Retinal pigment epithelial cell (primary cell): ENCODE data around the gene HDAC9.

Experiments
- DNase-seq: peaks from one replicate; pipeline ENCODE4 v3.0.0-alpha.2; 2010; ENCODE audit warnings: low read depth
- H3K4me3 ChIP-seq: 2 replicates; pipeline ENCODE4 v1.5.1; 2011; ENCODE audit warnings: mild to moderate bottlenecking, low read length, control low read depth, moderate library complexity
- TF ChIP-seq, protein P1 (sequence below): conservative IDR thresholded peaks from 2 replicates; pipeline ENCODE4 v1.5.1; 2011; ENCODE audit warnings: low read depth, low read length, control low read depth, inconsistent platforms

The HDAC9 gene

DNA sequence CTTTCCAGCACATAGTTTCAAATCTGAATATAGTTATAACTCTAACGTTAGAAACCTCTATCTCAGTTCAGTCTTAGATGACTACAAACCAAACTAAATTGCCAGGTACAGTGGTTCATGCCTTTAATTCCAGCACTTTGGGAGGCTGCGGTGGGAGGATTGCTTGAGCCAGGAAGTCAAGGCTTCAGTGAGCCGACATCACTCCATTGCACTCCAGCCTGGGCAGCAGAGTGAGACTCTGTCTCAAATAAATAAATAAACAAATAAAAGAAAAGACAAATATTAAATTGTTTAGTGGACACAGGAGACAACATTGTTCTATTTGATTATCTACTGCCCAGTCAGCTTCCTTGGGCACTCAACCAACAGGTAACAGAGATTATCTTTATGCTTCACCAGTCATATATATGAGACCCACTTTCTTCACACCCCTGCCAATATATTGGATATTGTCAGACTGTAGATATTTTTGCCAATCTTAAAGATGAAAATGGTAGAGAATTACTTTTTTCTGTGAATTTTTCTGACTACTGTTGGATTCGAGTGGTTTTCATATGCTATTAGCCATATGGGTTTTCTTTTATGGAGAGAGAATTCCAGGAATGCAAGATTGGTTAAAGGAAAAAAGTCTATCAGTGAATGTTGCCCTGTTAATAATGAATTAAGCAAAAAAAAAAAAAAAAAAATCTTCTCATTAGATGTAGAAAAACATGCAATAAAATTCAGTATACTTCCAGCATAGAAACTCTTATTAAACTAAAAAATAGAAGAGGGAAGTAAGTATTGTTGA, 16.0 kb downstream of the HDAC9 start:
- no peak for DNase-seq
- TF ChIP-seq, protein P1, sequence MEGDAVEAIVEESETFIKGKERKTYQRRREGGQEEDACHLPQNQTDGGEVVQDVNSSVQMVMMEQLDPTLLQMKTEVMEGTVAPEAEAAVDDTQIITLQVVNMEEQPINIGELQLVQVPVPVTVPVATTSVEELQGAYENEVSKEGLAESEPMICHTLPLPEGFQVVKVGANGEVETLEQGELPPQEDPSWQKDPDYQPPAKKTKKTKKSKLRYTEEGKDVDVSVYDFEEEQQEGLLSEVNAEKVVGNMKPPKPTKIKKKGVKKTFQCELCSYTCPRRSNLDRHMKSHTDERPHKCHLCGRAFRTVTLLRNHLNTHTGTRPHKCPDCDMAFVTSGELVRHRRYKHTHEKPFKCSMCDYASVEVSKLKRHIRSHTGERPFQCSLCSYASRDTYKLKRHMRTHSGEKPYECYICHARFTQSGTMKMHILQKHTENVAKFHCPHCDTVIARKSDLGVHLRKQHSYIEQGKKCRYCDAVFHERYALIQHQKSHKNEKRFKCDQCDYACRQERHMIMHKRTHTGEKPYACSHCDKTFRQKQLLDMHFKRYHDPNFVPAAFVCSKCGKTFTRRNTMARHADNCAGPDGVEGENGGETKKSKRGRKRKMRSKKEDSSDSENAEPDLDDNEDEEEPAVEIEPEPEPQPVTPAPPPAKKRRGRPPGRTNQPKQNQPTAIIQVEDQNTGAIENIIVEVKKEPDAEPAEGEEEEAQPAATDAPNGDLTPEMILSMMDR, result no peak
- H3K4me3 ChIP-seq, result peak overlapping the region; percentile 61

DNA sequence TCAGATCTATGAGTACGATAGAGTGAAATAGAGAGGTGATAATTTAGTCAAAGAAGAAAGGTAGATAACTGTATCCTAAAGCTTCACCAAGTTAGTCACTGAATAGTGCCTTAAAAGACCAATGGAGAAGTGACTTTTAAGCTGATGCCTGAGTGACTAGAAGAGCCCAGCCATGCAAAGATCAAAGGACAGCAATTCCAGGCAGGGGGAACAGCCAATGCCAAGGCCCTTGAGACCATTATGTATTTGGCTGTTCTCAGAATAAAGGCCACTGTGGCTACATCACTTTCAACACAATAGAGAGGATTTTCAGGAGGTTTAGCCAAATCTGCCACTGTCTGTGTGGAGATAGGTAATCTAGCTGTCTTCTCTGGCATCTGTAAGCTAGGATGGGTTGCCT, 17.8 kb downstream of the HDAC9 start:
- DNase-seq, result no peak
- no peak overlapping the region for H3K4me3 ChIP-seq
- TF ChIP-seq, protein P1, result no peak

DNA sequence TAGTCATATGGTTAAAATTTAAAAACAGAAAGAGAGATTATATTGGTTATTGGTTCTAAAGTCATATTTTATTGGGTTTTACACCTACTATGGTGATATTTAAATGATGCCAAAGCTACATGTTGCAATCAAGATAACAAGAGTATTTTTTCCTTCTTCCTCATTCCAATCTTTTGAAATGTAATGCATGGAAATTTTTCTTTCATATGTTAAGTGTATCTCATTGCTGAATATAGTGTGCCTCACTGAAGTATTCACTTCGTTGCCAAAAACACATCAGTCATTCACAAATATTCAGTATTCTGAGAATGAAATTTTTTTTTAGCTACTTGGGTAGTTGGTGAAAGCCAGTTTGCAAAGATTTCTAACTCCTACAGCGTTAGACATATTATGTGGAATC, 19.5 kb downstream of the HDAC9 start:
- TF ChIP-seq, protein P1, result no peak
- no peak overlapping the region for H3K4me3 ChIP-seq

DNA sequence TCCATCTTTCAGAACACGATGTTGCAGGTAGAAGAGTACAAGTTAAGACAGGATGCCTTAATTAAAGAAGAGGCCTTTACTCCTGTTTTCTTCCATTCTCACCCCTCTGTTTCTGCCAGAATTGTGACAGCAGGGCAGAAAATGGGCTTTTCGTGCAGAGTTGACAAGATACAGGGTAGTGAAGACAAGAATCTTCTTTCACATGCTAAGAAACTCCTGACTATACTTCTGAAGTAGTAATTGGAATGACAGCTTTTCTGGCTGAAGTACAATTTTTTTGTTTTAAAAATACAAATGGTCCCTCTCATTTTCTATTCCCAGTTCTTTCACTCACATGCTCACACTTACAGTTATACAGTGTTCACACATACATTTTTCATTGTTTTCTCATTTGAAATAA, 22.1 kb downstream of the HDAC9 start:
- DNase-seq, result no peak
- TF ChIP-seq, protein P1, result no peak
- H3K4me3 ChIP-seq, result no peak overlapping the region

More for the DNA sequence above, 19.5 kb downstream of the HDAC9 start:
- DNase-seq, result no peak

DNA sequence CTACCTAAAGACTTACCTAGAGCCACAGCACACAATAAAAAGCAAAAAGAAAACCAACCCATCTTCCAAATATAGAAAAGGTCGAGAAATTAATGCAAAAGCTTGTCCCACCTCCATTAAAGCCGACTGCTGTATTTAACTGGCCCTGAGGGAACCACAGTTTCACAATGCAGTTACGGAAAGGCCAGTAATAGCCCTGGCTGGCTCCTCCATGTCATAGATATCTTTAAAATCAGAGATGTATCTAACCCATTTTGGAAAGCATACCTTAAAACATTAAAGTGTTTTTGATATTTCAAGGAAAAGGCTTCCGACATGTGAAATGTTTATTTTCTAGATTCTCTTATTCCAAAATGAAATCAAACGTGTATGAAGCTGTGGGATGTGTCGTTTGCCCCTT, 23.0 kb downstream of the HDAC9 start:
- TF ChIP-seq, protein P1, result no peak
- no peak for DNase-seq
- H3K4me3 ChIP-seq, result no peak overlapping the region

DNA sequence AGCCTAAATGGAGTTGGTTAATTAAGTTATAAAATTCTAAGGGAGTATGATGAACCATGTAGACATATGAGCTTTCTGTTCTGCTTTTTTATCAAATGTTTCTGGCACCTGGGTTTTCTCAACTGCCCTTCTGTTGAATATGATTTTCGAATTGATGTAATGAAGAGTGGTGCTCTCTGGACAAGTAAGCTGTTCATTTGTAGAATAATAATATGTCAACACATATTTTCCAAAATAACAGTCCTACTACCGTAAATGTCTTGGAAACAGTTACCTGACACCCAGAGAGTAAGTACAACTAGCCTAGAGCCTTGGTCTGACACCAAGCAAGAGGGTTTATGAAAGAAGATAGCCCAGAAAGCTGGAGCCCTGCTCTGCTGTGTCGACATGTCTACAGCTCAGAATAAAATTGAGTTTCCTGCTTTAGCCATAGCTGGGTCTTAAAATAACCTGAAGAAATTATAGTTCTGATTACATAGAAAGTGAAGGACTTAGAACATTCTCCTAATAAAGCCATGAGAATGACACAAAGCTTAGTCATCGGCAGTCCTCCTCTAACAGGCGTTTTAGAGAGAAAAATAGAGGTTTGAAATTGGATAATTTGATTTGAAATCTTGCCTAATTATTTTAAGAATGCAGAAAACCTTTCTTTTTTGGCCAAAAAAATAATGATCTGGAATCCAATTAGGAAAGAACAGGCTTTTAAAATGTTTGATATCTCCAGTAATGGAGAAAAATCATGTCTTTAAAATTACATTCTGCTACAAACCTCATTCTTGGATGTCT, 25.1 kb downstream of the HDAC9 start:
- peak; percentile 81 for DNase-seq
- TF ChIP-seq, protein P1, result no peak
- no peak overlapping the region for H3K4me3 ChIP-seq
